Endodermal cell (in vitro differentiated cells): Measurements from ENCODE around the gene SLC26A1. TPM values are rescaled to one million over a fixed set of nuclear protein-coding genes. Genes with fewer than 3 reads are reported as not detected.

Experiments
- DNase-seq: peaks from one replicate; pipeline ENCODE4 v3.0.0-alpha.2; 2017
- H3K27ac ChIP-seq: 2 replicates; pipeline ENCODE4 v1.5.1; 2013; ENCODE audit warnings: mild to moderate bottlenecking, low read depth, low read length, moderate library complexity
- H3K27me3 ChIP-seq: 2 replicates; pipeline ENCODE4 v1.6.1; 2013; ENCODE audit warnings: mild to moderate bottlenecking, low read length, moderate library complexity; ENCODE audit not compliant: insufficient read depth, control insufficient read depth, poor library complexity, severe bottlenecking
- H3K36me3 ChIP-seq: 2 replicates; pipeline ENCODE4 v1.7.0; 2013; ENCODE audit warnings: mild to moderate bottlenecking, low read length, moderate library complexity; ENCODE audit not compliant: control insufficient read depth, insufficient read depth
- H3K4me1 ChIP-seq: one replicate; pipeline ENCODE4 v1.7.0; 2013; ENCODE audit warnings: low read length; ENCODE audit not compliant: control insufficient read depth, insufficient read depth
- H3K4me3 ChIP-seq: 2 replicates; pipeline ENCODE4 v1.5.1; 2013; ENCODE audit warnings: mild to moderate bottlenecking, low read length, moderate library complexity
- H3K9ac ChIP-seq: 2 replicates; pipeline ENCODE4 v1.6.1; 2013; ENCODE audit warnings: mild to moderate bottlenecking, low read length, moderate library complexity; ENCODE audit not compliant: poor library complexity, severe bottlenecking; ENCODE audit errors: extremely low read depth
- H3K9me3 ChIP-seq: 2 replicates; pipeline ENCODE4 v1.6.1; 2013; ENCODE audit warnings: mild to moderate bottlenecking, low read length, moderate library complexity; ENCODE audit not compliant: control insufficient read depth
- H3K27ac Mint-ChIP-seq: 2 replicates; pipeline ENCODE4 v1.8.0; 2020; ENCODE audit warnings: mixed read lengths
- H3K27me3 Mint-ChIP-seq: 2 replicates; pipeline ENCODE4 v1.8.0; 2021; ENCODE audit warnings: mild to moderate bottlenecking, mixed read lengths; ENCODE audit not compliant: insufficient read depth
- H3K36me3 Mint-ChIP-seq: 2 replicates; pipeline ENCODE4 v1.8.0; 2020; ENCODE audit warnings: low read depth, mixed read lengths
- H3K4me1 Mint-ChIP-seq: 2 replicates; pipeline ENCODE4 v1.8.0; 2020; ENCODE audit warnings: mixed read lengths
- H3K4me3 Mint-ChIP-seq: 2 replicates; pipeline ENCODE4 v1.8.0; 2020; ENCODE audit warnings: mild to moderate bottlenecking, moderate library complexity, mixed read lengths
- H3K9me3 Mint-ChIP-seq: 2 replicates; pipeline ENCODE4 v1.8.0; 2020; ENCODE audit warnings: mild to moderate bottlenecking, mixed read lengths
- CTCF ChIP-seq: fragments of 200-600 bp; sonication (generic); conservative IDR thresholded peaks from 2 replicates; pipeline ENCODE4 v1.5.0; 2021; ENCODE audit warnings: antibody characterized with exemption, mild to moderate bottlenecking
- WGBS, 2 experiments: methylation state at CpG; one replicate each; pipeline versions ENCODE4 v1.1.5 to v1.1.7; 2013; ENCODE audit warnings: missing lambda C conversion rate in 2 of 2, mixed read lengths in 1 of 2; ENCODE audit not compliant: insufficient coverage in 1 of 2, insufficient read length in 1 of 2; 5-methylcytosine and 5-hydroxymethylcytosine counted together
- total RNA-seq, 2 donors: library from RNA; stranded (reverse); fragmentation: NEBNext Ultra II Directional in 1 of 2; extraction: Animal tissue kit (Norgen Biotek cat#: 25700) in 1 of 2; gene quantifications; 2 replicates in 1 of 2; 3 replicates in 1 of 2; pipeline ENCODE4 v1.2.1, GENCODE V29; 2021

Gene SLC26A1
- total RNA-seq, 2 donors from 2014 or later = 0.55 to 1.0 TPM

DNA sequence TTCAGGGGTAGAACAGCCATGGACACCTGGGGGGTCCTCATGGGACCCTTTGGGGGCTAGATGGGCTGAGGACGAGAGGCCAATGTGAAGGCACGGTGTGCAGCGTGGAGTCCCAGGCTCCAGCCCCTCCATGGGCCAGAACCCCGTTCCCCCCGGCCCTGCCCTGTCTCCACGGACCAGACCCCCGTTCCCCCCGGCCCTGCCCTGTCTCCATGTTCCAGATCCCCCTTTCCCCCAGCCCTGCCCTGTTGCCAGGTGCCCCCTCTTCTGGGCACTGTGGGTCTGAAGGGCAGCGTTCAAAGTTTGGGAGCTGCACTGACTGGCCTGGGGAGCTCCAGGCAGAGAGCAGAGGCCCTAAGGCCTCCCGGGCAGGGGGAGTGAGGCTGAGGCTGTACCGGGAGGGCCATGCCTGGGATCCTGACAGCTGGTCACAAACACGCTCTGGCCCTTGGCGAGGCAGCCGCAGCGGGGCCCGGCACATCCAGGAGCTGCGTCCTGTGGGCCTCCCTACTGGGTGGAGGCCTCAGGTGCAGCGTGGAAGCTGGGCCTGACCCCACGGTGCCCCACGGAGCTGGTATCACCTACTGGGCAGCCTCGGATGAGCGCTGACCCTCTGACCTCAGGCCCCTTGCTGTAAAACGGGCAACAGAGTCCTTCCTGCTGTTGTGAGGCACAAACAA, 28.7 kb downstream of the SLC26A1 start:
- 93 to 95% methylated on average over 14 to 23 of the region's 23 CpGs for WGBS, 2 experiments

GRCh38 chr4:963276-964225, 29.7 kb downstream of the SLC26A1 start:
- 95 to 96% methylated on average over 13 to 39 of the region's 39 CpGs for WGBS, 2 experiments
- Mint-ChIP-seq H3K27me3 (peaks cover under 1% of the 10 kb centered on the region), H3K4me1 (no peaks in the 10 kb centered on the region), H3K9me3 (no peaks in the 10 kb centered on the region), H3K27ac (no peak overlapping the region), H3K4me3 (no peak overlapping the region), H3K36me3 (peaks cover 10% of the 10 kb centered on the region)
- Histone ChIP-seq H3K9me3 (no peaks in the 10 kb centered on the region), H3K4me1 (no peaks in the 10 kb centered on the region), H3K27ac (no peak overlapping the region), H3K27me3 (no peaks in the 10 kb centered on the region), H3K4me3 (no peak overlapping the region), H3K9ac (no peak overlapping the region), H3K36me3 (no peaks in the 10 kb centered on the region)
- peak; percentile 42 for DNase-seq
- TF ChIP-seq CTCF = peak; percentile 15

More for the DNA sequence above, 28.7 kb downstream of the SLC26A1 start:
- Mint-ChIP-seq H3K36me3 (peaks cover 10% of the 10 kb centered on the region), H3K27me3 (peaks cover 4% of the 10 kb centered on the region), H3K9me3 (no peaks in the 10 kb centered on the region), H3K27ac (no peak overlapping the region), H3K4me3 (no peak overlapping the region), H3K4me1 (no peaks in the 10 kb centered on the region)
- Histone ChIP-seq H3K4me1 (no peaks in the 10 kb centered on the region), H3K36me3 (no peaks in the 10 kb centered on the region), H3K27ac (no peak overlapping the region), H3K27me3 (no peaks in the 10 kb centered on the region), H3K4me3 (no peak overlapping the region), H3K9ac (no peak overlapping the region), H3K9me3 (no peaks in the 10 kb centered on the region)
- peak; percentile 41 for DNase-seq
- TF ChIP-seq CTCF = no peak

- H3K4me3 ChIP-seq = no peak overlapping the region
- H3K36me3 Mint-ChIP-seq = peaks cover 14% of the 10 kb centered on the region
- H3K9me3 Mint-ChIP-seq = no peaks in the 10 kb centered on the region
- H3K4me3 Mint-ChIP-seq = no peak overlapping the region
- TF ChIP-seq CTCF = peak; percentile 48
- WGBS, 2 experiments = 92 to 93% methylated on average over 35 to 54 of the region's 54 CpGs
- H3K36me3 ChIP-seq = no peaks in the 10 kb centered on the region
- H3K9me3 ChIP-seq = no peaks in the 10 kb centered on the region
- H3K27me3 ChIP-seq = no peaks in the 10 kb centered on the region
- peak; percentile 68 for DNase-seq
- H3K27ac Mint-ChIP-seq = no peak overlapping the region
- no peak overlapping the region for H3K27ac ChIP-seq
- H3K4me1 Mint-ChIP-seq = no peaks in the 10 kb centered on the region
- H3K9ac ChIP-seq = no peak overlapping the region
- H3K4me1 ChIP-seq = no peaks in the 10 kb centered on the region
- H3K27me3 Mint-ChIP-seq = no peaks in the 10 kb centered on the region
Observed at GRCh38 chr4:962231-963208, 30.7 kb downstream of the SLC26A1 start.
